H1 (cell line): ENCODE measurements around the gene RTN4RL1. TPM values are rescaled to one million over a fixed set of nuclear protein-coding genes. Genes with fewer than 3 reads are reported as not detected.

Experiments
- ATF2 ChIP-seq: IDR thresholded peaks from 2 replicates; pipeline ENCODE4 v1.6.1; 2012; ENCODE audit warnings: low read length, inconsistent platforms
- CHD7 ChIP-seq: fragments of 300-600 bp; sonication (generic); IDR thresholded peaks from 2 replicates; pipeline ENCODE4 v1.7.1; 2012; ENCODE audit warnings: low read length, moderate library complexity, mild to moderate bottlenecking, inconsistent platforms; ENCODE audit not compliant: insufficient replicate concordance
- CREB1 ChIP-seq: IDR thresholded peaks from 2 replicates; pipeline ENCODE4 v1.6.1; 2012; ENCODE audit warnings: inconsistent platforms
- RBBP5 ChIP-seq: IDR thresholded peaks from 2 replicates; pipeline ENCODE4 v1.7.1; 2012; ENCODE audit warnings: low read depth, mild to moderate bottlenecking, inconsistent platforms, low read length, moderate library complexity, borderline replicate concordance
- polyA plus RNA-seq, 7 experiments: library from polyadenylated mRNA; depleted of rRNA in 3 of 7; stranded (reverse) in 5 of 7; unstranded in 2 of 7; fragments of >200 nt in 5 of 7; fragments of 200-250 nt in 2 of 7; gene quantifications; 1 replicate in 5 of 7; 2 replicates in 1 of 7; 4 replicates in 1 of 7; pipeline versions ENCODE4 v1.2.1 to v1.2.3, GENCODE V29; 2011 to 2013; ENCODE audit warnings: missing spikeins in 2 of 7, mixed read lengths in 2 of 7
- total RNA-seq: library from RNA; stranded (reverse); fragmentation: NEBNext Ultra II Directional; extraction: Animal tissue kit (Norgen Biotek cat#: 25700); gene quantifications from 2 replicates; pipeline ENCODE4 v1.2.1, GENCODE V29; 2021

RTN4RL1 gene
- total and polyA plus RNA-seq, 2 of the 8 experiments (the other 6 are each of a cell fraction or from before 2014, with no cell fraction given), result 0.09 TPM; not detected in 1

GRCh38 chr17:1912146-1912545, 113.0 kb downstream of the RTN4RL1 start (continued):
- TF ChIP-seq CHD7 (no peak), ATF2 (no peak), RBBP5 (no peak), CREB1 (no peak)
